OCI-LY1 (cell line): Measurements from ENCODE around the gene TAT.

Source experiments
- EZH2 ChIP-seq: fragments of 200-600 bp; sonication (generic), shearing (Covaris generic); IDR thresholded peaks from 2 replicates; pipeline ENCODE4 v1.8.0; 2017; ENCODE audit warnings: borderline replicate concordance, mixed run types, mild to moderate bottlenecking, antibody characterized with exemption, low read length, moderate library complexity, mixed read lengths
- TF ChIP-seq, protein P1 (sequence below): fragments of 200-600 bp; sonication (generic), shearing (Covaris generic); IDR thresholded peaks from 2 replicates; pipeline ENCODE4 v1.5.1; 2017; ENCODE audit warnings: mild to moderate bottlenecking, antibody characterized with exemption, low read length, moderate library complexity, mixed read lengths

DNA sequence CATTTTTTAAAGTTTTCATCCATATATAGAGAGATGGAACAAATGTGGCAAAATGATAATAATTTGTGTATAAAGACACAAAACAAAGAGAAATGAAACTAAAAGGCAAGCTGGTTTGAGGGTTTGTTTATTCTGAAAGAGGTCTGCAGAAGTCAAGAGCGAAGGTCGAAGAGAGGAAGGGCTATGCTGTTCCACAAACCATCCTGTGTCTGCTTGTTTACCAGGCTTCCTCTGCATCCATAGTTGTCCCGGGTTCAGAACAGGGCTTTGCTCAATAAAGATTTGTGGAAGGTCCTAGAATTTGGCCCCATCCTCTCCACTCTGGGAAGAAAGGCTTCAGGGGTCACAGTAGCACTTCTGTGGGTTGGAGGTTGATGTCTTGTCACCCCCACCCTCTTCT, 46.7 kb upstream of the TAT start:
- TF ChIP-seq, protein P1, sequence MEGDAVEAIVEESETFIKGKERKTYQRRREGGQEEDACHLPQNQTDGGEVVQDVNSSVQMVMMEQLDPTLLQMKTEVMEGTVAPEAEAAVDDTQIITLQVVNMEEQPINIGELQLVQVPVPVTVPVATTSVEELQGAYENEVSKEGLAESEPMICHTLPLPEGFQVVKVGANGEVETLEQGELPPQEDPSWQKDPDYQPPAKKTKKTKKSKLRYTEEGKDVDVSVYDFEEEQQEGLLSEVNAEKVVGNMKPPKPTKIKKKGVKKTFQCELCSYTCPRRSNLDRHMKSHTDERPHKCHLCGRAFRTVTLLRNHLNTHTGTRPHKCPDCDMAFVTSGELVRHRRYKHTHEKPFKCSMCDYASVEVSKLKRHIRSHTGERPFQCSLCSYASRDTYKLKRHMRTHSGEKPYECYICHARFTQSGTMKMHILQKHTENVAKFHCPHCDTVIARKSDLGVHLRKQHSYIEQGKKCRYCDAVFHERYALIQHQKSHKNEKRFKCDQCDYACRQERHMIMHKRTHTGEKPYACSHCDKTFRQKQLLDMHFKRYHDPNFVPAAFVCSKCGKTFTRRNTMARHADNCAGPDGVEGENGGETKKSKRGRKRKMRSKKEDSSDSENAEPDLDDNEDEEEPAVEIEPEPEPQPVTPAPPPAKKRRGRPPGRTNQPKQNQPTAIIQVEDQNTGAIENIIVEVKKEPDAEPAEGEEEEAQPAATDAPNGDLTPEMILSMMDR = no peak
- TF ChIP-seq EZH2 = no peak
